Mesenchymal stem cell (in vitro differentiated cells and primary cell): ENCODE results near the gene GPATCH2L.
A peak's percentile ranks its signal among the peaks of the same experiment; 100 is the strongest.

Experiments used
- DNase-seq: peaks from one replicate; pipeline ENCODE4 v3.0.0-alpha.2; 2013
- H2AFZ ChIP-seq: one replicate; pipeline ENCODE4 v1.6.1; 2013; ENCODE audit warnings: low read depth, mild to moderate bottlenecking, control low read depth, inconsistent platforms, low read length, moderate library complexity
- H2AK5ac ChIP-seq: 2 replicates; pipeline ENCODE4 v1.6.1; 2013; ENCODE audit warnings: low read length, moderate library complexity, mild to moderate bottlenecking, inconsistent platforms; ENCODE audit not compliant: severe bottlenecking
- H2BK120ac ChIP-seq: one replicate; pipeline ENCODE4 v1.6.1; 2013; ENCODE audit warnings: low read depth, mild to moderate bottlenecking, inconsistent platforms, low read length, moderate library complexity
- H2BK12ac ChIP-seq, 2 experiments: one replicate each; pipeline ENCODE4 v1.6.1; 2013; ENCODE audit warnings: inconsistent platforms in 2 of 2, low read length in 2 of 2, mild to moderate bottlenecking in 2 of 2, moderate library complexity in 2 of 2, control low read depth in 1 of 2
- H2BK15ac ChIP-seq: one replicate; pipeline ENCODE4 v1.6.1; 2013; ENCODE audit warnings: mild to moderate bottlenecking, low read depth, inconsistent platforms; ENCODE audit not compliant: poor library complexity, severe bottlenecking
- H2BK5ac ChIP-seq: 2 replicates; pipeline ENCODE4 v1.6.1; 2013; ENCODE audit warnings: low read depth, mild to moderate bottlenecking, low read length, control low read depth, inconsistent platforms; ENCODE audit not compliant: poor library complexity, severe bottlenecking
- H3K14ac ChIP-seq, 2 experiments: one replicate each; pipeline ENCODE4 v1.6.1; 2013; ENCODE audit warnings: inconsistent platforms in 2 of 2, low read length in 2 of 2, control low read depth in 1 of 2, mild to moderate bottlenecking in 1 of 2, moderate library complexity in 1 of 2
- H3K18ac ChIP-seq, 2 experiments: one replicate each; pipeline ENCODE4 v1.6.1; 2013; ENCODE audit warnings: inconsistent platforms in 2 of 2, low read length in 2 of 2, control low read depth in 1 of 2, low read depth in 1 of 2, mild to moderate bottlenecking in 1 of 2
- H3K23ac ChIP-seq, 2 experiments: one replicate each; pipeline ENCODE4 v1.6.1; 2013; ENCODE audit warnings: inconsistent platforms in 2 of 2, low read length in 2 of 2, mild to moderate bottlenecking in 2 of 2, moderate library complexity in 2 of 2, control low read depth in 1 of 2
- H3K27ac ChIP-seq: 2 replicates; pipeline ENCODE4 v1.5.1; 2013; ENCODE audit warnings: mild to moderate bottlenecking, moderate library complexity, low read length, control low read depth, inconsistent platforms; ENCODE audit not compliant: poor library complexity, severe bottlenecking
- H3K27me3 ChIP-seq, 2 experiments: 2 replicates each; pipeline versions ENCODE4 v1.6.1 to v1.7.0; 2013; ENCODE audit warnings: low read length in 2 of 2, mild to moderate bottlenecking in 2 of 2, moderate library complexity in 2 of 2, control low read depth in 1 of 2, inconsistent platforms in 1 of 2; ENCODE audit not compliant: control insufficient read depth in 1 of 2, insufficient read depth in 1 of 2
- H3K36me3 ChIP-seq, 2 experiments: 2 replicates each; pipeline versions ENCODE4 v1.6.1 to v1.7.0; 2013; ENCODE audit warnings: low read length in 2 of 2, control low read depth in 1 of 2, inconsistent platforms in 1 of 2, low read depth in 1 of 2, mild to moderate bottlenecking in 1 of 2; ENCODE audit not compliant: insufficient read depth in 2 of 2, control insufficient read depth in 1 of 2
- H3K4ac ChIP-seq, 2 experiments: one replicate each; pipeline ENCODE4 v1.6.1; 2013; ENCODE audit warnings: inconsistent platforms in 2 of 2, low read length in 2 of 2, mild to moderate bottlenecking in 2 of 2, moderate library complexity in 2 of 2, control low read depth in 1 of 2, low read depth in 1 of 2
- H3K4me1 ChIP-seq: 2 replicates; pipeline ENCODE4 v1.6.1; 2013; ENCODE audit warnings: low read depth, low read length, control low read depth; ENCODE audit not compliant: control insufficient read depth, insufficient read depth
- H3K4me2 ChIP-seq: 2 replicates; pipeline ENCODE4 v1.6.1; 2013; ENCODE audit warnings: low read length, mild to moderate bottlenecking, inconsistent platforms; ENCODE audit not compliant: poor library complexity, severe bottlenecking
- H3K4me3 ChIP-seq, 2 experiments: 2 replicates each; pipeline versions ENCODE4 v1.5.1 to v1.7.0; 2013; ENCODE audit warnings: low read length in 2 of 2, mild to moderate bottlenecking in 2 of 2, control low read depth in 1 of 2, low read depth in 1 of 2; ENCODE audit not compliant: insufficient read depth in 1 of 2
- H3K79me1 ChIP-seq: replicated peaks from 2 replicates; pipeline ENCODE4 v1.6.1; 2013; ENCODE audit warnings: mild to moderate bottlenecking, control low read depth, low read length, inconsistent platforms; ENCODE audit not compliant: poor library complexity, severe bottlenecking
- H3K9ac ChIP-seq: 2 replicates; pipeline ENCODE4 v1.7.0; 2013; ENCODE audit warnings: mild to moderate bottlenecking, low read length, moderate library complexity
- H3K9me3 ChIP-seq: 2 replicates; pipeline ENCODE4 v1.7.0; 2013; ENCODE audit warnings: mild to moderate bottlenecking, low read length; ENCODE audit not compliant: control insufficient read depth
- H4K8ac ChIP-seq: one replicate; pipeline ENCODE4 v1.6.1; 2013; ENCODE audit warnings: inconsistent platforms, mild to moderate bottlenecking, low read length, moderate library complexity
- H4K91ac ChIP-seq: one replicate; pipeline ENCODE4 v1.6.1; 2013; ENCODE audit warnings: mild to moderate bottlenecking, low read length, inconsistent platforms
- WGBS: methylation state at CpG from one replicate; pipeline ENCODE4 v1.1.7; 2013; ENCODE audit warnings: mixed read lengths; 5-methylcytosine and 5-hydroxymethylcytosine counted together

Gene GPATCH2L

DNA sequence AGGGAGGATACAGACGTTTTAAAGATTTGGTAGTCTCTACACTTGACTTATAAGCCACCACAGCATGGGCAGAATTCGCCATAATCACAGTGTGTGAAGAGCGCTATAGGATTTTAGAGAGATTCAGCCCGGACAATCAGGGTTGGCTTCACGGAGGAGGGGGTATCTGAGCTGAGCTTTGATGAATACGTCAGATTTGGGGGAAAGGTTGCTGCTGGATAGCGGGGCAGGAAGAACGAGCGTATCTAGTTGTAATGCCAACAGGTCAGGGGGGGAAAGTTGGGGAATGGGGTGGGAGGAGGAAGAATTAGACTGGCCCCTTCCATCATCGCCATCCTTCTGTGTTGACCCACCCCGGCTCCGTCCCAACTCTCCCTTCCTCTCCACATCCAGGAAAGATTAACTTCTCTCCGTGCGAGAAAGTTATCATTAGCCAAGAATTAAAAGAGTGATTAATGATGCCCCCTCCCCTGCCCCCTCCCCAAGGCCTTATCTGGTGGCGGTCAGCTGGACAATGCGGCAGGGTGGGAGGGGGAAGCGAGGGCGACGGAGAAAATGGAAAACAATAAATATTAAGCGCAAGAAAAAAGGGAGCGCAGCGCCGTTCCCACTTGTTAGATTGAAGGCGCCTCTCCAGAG, 13.5 kb upstream of the GPATCH2L start:
- Histone ChIP-seq H3K36me3 (no peaks in the 10 kb centered on the region), H3K4me3 (peak overlapping the region in 1 of 2 experiments; percentile 63), H2BK15ac (no peak overlapping the region), H3K4me1 (peaks cover 7% of the 10 kb centered on the region), H2AK5ac (no peak overlapping the region), H2BK5ac (no peak overlapping the region), H3K27ac (no peak overlapping the region), H3K9me3 (peaks cover 3% of the 10 kb centered on the region), H4K8ac (no peak overlapping the region), H3K23ac (no peak overlapping the region), H2BK120ac (no peak overlapping the region), H2AFZ (no peak overlapping the region), H3K14ac (no peak overlapping the region), H3K18ac (no peak overlapping the region), H3K4ac (no peak overlapping the region), H3K79me1 (no peaks in the 10 kb centered on the region), H3K9ac (no peak overlapping the region), H2BK12ac (no peak overlapping the region), H4K91ac (no peak overlapping the region), H3K27me3 (peaks cover 66 to 70% of the 10 kb centered on the region in 2 experiments), H3K4me2 (peak overlapping the region; percentile 80)
- 13% methylated on average over 15 of the region's 24 CpGs for WGBS
- no peak for DNase-seq

DNA sequence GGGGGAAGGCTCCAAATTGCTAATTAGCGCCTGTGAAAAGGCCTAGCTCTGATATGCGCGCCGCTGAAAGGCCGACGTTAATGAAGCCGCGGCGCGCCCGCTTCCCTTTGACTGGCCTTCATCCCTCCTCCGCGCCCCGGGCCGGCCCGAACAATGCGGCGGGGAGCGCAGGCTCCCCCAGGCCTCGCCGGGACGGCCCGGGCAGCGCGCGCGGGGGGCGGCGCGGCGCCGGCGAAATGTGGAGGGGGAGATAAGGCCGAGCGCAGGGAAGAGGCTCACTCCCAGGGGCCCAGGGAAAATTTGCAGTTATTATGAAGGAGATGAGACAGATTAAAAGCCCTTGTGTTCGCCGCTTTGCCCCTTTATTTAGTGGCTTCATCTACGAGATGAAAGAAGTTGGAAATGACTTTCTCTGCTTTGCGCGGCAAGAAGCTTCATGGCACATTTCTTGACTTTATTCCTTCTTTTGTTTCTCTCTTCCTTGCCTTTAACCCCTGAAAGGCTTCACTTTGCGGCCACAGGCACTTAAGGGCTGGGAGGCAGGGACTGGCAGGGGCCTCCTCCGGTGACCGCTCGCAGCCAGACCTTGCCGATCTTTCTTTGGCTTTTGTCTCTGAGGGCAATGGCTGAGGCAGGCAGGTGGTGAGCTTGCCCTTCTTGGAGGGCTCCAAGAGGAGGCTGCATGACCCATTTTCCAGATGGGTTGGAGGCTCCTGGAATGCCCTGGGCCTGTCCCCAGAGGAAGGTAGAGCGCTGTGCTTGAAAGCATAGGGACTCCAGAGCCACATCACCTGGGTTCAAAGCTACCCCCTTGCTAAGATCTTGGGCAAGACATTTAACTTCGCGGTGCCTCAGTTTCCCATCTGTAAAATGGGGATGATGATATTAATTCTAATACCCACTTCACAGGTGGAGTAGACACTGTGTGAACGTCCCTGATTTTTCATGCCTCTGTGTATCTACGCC, 12.7 kb upstream of the GPATCH2L start:
- Histone ChIP-seq H3K9ac (no peak overlapping the region), H3K18ac (no peak overlapping the region), H2BK5ac (no peak overlapping the region), H3K4me3 (peak overlapping the region in 1 of 2 experiments; percentile 63), H2BK15ac (no peak overlapping the region), H3K9me3 (peaks cover 5% of the 10 kb centered on the region), H3K36me3 (no peaks in the 10 kb centered on the region), H2AK5ac (no peak overlapping the region), H3K23ac (no peak overlapping the region), H4K91ac (no peak overlapping the region), H3K4me1 (peaks cover 7% of the 10 kb centered on the region), H3K14ac (no peak overlapping the region), H3K4ac (no peak overlapping the region), H2BK12ac (no peak overlapping the region), H2BK120ac (no peak overlapping the region), H2AFZ (no peak overlapping the region), H3K27me3 (peaks cover 60 to 66% of the 10 kb centered on the region in 2 experiments), H3K27ac (no peak overlapping the region), H3K79me1 (no peaks in the 10 kb centered on the region), H3K4me2 (peak overlapping the region; percentile 80), H4K8ac (no peak overlapping the region)
- DNase-seq = no peak
- WGBS = 10% methylated on average over 50 of the region's 50 CpGs

DNA sequence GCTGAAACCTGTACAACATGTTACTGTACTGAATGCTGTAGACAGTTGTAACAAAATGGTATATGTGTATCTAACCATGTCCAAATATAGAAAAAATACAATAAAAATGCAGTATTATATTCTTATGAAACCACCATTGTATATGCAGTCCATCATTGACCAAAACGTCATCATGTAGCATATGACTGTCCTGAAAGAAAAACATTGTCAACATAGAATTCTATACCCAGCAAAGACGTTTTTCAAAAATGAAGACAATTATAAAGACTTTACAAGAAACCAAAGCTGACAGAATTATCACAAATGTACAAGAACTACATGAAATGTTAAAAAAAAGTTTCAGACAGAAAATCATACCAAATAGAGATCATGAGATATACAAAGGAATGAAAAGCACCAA, 8.1 kb upstream of the GPATCH2L start:
- Histone ChIP-seq H3K79me1 (no peaks in the 10 kb centered on the region), H3K4me3 (no peak overlapping the region), H2BK120ac (no peak overlapping the region), H3K4ac (no peak overlapping the region), H2AFZ (no peak overlapping the region), H4K8ac (no peak overlapping the region), H3K4me1 (peaks cover 4% of the 10 kb centered on the region), H2BK15ac (no peak overlapping the region), H2BK12ac (no peak overlapping the region), H3K23ac (no peak overlapping the region), H2BK5ac (no peak overlapping the region), H3K27me3 (peaks cover 30 to 48% of the 10 kb centered on the region in 2 experiments), H3K27ac (no peak overlapping the region), H3K18ac (no peak overlapping the region), H3K4me2 (no peak overlapping the region), H3K36me3 (no peaks in the 10 kb centered on the region), H3K9me3 (peaks cover 11% of the 10 kb centered on the region), H2AK5ac (no peak overlapping the region), H4K91ac (no peak overlapping the region), H3K9ac (no peak overlapping the region), H3K14ac (no peak overlapping the region)
- no peak for DNase-seq
- WGBS = 85% methylated on average over 2 of the region's 2 CpGs

DNA sequence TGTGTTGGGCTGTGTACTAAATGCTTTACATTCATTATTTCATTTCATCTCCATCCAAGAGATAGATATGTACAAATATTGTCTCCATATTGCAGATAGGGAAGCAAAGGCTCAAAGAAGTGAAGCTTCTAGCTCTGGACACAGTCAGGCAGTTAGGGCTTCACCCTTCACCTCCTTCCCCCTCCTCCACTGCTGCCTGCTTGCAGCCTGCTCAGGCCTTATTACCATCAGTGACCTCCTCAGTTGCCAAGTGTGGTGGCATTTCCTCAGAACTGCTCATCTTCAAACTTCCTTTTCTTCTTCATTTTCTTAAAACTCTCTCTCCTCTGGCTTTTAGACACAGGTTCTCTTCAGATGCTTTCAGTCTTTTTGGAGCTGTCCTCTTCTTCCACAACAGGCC, 4.7 kb upstream of the GPATCH2L start:
- Histone ChIP-seq H3K4me2 (no peak overlapping the region), H3K79me1 (no peaks in the 10 kb centered on the region), H3K4me1 (no peaks in the 10 kb centered on the region), H2BK120ac (no peak overlapping the region), H2BK5ac (no peak overlapping the region), H3K9ac (no peak overlapping the region), H2BK15ac (no peak overlapping the region), H3K4ac (no peak overlapping the region), H2BK12ac (no peak overlapping the region), H3K18ac (no peak overlapping the region), H3K14ac (no peak overlapping the region), H3K23ac (no peak overlapping the region), H2AFZ (no peak overlapping the region), H3K27ac (no peak overlapping the region), H3K9me3 (peaks cover 11% of the 10 kb centered on the region), H4K91ac (no peak overlapping the region), H3K4me3 (no peak overlapping the region), H3K27me3 (peaks cover 20 to 28% of the 10 kb centered on the region in 2 experiments), H2AK5ac (no peak overlapping the region), H3K36me3 (no peaks in the 10 kb centered on the region), H4K8ac (no peak overlapping the region)
- DNase-seq = no peak
